Measurements from ENCODE around the gene TBX2. TPM values are rescaled to one million over a fixed set of nuclear protein-coding genes. Genes with fewer than 3 reads are reported as not detected.
A peak's percentile ranks its signal among the peaks of the same experiment; 100 is the strongest.

The TBX2 gene
- total RNA-seq, 1 donor from 2014 or later: 0.14 TPM

DNA sequence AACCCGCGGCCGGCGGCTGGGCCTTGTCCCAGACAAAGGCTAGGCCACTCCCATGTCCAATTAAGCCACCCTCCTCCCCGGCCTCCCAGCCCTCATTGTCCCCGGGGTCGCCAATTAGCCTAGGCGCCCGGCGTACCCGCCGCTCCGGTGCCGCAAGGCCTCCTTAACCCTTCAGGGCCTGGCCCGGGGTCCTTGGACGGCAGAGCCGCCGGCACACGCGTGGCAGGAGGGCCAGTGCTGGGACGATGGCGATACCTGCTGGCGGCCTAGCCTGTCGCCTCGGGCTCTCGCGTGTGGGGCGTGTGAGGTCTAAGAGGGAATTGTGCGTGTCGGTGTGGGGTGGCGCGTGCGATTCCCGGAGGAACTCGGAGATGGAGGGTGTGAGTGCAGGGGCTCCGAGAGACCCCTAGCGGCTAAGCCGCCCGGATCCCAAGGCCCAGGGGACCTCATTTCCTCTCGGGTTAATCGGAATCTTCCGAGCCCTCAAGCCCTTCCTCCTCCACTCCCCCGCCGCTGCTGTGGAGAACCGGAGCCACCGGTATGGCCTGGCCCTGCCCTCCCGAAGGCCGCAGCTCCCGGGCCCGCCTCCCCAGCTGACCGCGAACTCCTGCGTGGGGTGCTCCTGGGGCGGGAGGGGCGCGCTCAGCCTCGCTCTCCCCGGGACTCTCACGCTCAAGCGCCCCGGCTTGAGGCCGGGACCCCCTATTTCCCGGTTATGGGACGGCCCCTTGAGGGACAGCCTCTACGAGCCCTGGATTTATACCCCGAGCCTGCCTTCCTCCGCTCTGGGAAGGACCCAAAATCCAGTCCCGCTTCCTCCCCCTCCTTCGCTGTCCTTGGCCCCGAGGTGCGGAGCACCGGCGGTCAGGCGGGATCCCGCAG is 11.9 kb downstream of the TBX2 start:
- peaks cover 8% of the 10 kb centered on the region for H3K4me1 Mint-ChIP-seq (ENCODE audit: low read depth)
- H3K27ac Mint-ChIP-seq: no peak overlapping the region
- no peaks in the 10 kb centered on the region for H3K9me3 Mint-ChIP-seq
- peak overlapping the region; percentile 51 for H3K4me3 Mint-ChIP-seq (ENCODE audit: low read depth)
- DNase-seq (ENCODE audit: low spot score): peak; percentile 17
- peaks cover 62% of the 10 kb centered on the region for H3K27me3 Mint-ChIP-seq (ENCODE audit: low read depth)
- H3K36me3 Mint-ChIP-seq (ENCODE audit: low read depth): no peaks in the 10 kb centered on the region
- intact Hi-C loops (cut with micrococcal nuclease): loop anchor here (2.0 to 10.0 kb wide), 3 partner anchors 171 to 653 kb away; partner anchors contain the start of gene MED13

- no peaks in the 10 kb centered on the region for H3K36me3 Mint-ChIP-seq (ENCODE audit: low read depth)
- DNase-seq (ENCODE audit: low spot score): peak; percentile 71
- H3K9me3 Mint-ChIP-seq: no peaks in the 10 kb centered on the region
- H3K4me3 Mint-ChIP-seq (ENCODE audit: low read depth): peak overlapping the region; percentile 42
- H3K27me3 Mint-ChIP-seq (ENCODE audit: low read depth): peaks cover 55% of the 10 kb centered on the region
- peaks cover 8% of the 10 kb centered on the region for H3K4me1 Mint-ChIP-seq (ENCODE audit: low read depth)
- intact Hi-C loops (cut with micrococcal nuclease): loop anchor here (2.0 to 10.0 kb wide), 2 partner anchors 170 to 652 kb away; partner anchors contain the start of gene MED13
- no peak overlapping the region for H3K27ac Mint-ChIP-seq
Observed at GRCh38 chr17:61412143-61412859, 12.7 kb downstream of the TBX2 start.

DNA sequence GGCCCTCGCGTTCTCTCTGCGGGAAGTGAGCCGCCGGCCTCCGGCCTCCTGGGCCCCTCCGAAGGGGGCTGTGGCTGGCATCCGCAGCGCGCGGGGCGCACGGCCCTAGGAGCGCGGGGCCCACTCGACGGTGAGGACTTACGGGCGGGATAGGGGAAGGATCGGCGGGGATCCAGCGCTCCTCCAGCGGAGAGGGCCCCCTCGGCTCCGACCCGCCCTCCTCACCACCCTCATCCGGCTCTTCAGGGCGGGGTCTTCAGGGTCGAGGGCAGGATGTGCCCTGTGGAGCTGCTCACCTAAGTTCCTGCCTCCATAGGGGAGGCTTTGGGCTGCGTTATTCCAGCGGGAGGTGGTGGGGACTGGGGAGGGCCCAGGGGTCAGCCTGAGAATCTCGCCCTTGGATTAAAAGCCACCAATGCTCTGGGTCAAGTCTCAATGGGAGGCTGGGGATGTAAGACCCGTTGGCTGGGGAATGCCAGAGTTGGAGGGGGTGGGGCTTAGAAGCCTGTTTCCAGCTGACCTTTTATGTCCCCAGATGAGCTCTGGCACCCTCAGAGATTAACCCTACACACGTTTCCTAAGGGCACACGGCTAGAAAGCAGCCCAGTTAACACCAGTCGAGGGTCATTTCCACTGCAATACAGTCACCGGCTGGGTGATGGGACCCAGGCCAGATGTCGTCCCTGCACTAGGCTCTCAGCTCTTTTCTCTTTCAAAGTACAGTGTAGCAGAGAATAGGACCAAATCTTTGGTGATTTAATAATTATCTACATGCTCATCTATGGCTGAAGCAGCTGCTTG is 13.4 kb downstream of the TBX2 start:
- H3K36me3 Mint-ChIP-seq (ENCODE audit: low read depth): no peaks in the 10 kb centered on the region
- H3K27ac Mint-ChIP-seq: no peak overlapping the region
- no peaks in the 10 kb centered on the region for H3K9me3 Mint-ChIP-seq
- H3K4me3 Mint-ChIP-seq (ENCODE audit: low read depth): peak overlapping the region; percentile 55
- peaks cover 8% of the 10 kb centered on the region for H3K4me1 Mint-ChIP-seq (ENCODE audit: low read depth)
- intact Hi-C loops (cut with micrococcal nuclease): loop anchor here (2.0 to 10.0 kb wide), 2 partner anchors 170 to 652 kb away; partner anchors contain the start of gene MED13
- peak; percentile 4 for DNase-seq (ENCODE audit: low spot score)
- peaks cover 48% of the 10 kb centered on the region for H3K27me3 Mint-ChIP-seq (ENCODE audit: low read depth)

DNA sequence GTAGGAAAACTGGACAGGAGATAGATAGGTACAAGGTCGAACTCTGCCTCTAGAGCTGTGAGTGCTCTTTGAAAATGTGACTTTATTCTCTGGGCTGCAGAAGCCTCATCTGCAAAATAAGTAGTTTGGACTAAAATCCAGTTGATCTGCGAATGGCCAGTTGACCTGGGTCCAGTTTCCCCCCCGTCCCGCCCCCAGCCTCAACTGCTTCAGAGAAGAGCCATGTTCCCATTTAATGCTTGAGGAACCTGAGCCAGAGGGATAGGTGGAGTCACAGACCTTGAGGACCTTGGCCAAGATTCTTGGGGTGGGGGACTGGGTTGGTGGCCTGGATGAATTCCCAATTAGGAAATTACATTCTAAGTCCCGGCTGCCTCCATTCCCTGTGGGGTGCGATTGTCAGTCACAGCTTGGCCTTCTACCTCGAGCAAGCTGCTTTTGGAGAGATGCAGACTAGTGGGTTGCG is 14.1 kb downstream of the TBX2 start:
- Mint-ChIP-seq H3K27me3 (ENCODE audit: low read depth) (peaks cover 44% of the 10 kb centered on the region), H3K9me3 (no peaks in the 10 kb centered on the region), H3K27ac (no peak overlapping the region), H3K36me3 (ENCODE audit: low read depth) (no peaks in the 10 kb centered on the region), H3K4me1 (ENCODE audit: low read depth) (peaks cover 6% of the 10 kb centered on the region), H3K4me3 (ENCODE audit: low read depth) (no peak overlapping the region)
- intact Hi-C loops (cut with micrococcal nuclease): loop anchor here (1.0 to 10.0 kb wide), 3 partner anchors 138 to 651 kb away; partner anchors contain the start of gene MED13
- no peak for DNase-seq (ENCODE audit: low spot score)

DNA sequence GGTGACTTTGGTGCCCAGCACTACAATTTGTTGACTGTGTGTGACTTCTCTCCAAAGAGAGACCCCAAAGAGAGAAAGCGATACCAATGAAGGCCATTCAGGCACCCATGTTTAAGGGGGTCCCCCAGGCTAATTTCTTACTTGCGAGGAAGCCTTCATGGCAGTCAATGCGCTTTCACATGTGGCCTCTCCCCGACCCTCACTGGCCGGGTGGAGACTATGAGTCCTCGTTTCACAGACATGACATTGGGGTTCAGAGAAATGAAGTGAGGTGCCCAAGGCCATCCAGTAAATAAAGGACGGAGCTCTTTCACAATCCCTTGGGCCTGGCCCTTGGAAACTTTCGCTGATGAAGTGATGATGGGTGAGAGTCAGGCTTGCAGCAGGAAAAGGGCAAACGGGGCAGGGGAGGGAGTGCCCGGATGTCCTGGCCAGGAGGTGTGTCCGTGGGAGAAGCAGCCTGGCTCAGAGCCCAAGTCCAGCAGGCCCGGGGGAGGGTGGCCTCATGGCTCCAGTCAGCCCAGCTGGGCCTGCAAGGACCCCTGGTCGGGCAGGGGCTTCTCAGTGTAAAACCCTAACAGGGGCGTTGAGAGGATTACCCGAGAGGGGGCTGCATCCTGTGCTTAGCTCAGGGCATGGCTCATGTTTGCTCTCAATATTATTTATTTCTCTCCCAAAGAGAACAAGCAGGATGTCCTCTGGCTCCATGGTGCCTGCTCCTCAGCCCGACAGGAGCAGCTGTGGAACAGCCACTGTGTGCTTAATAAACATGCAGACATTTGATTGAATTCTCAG is 14.7 kb downstream of the TBX2 start:
- H3K27me3 Mint-ChIP-seq (ENCODE audit: low read depth): peaks cover 46% of the 10 kb centered on the region
- no peaks in the 10 kb centered on the region for H3K9me3 Mint-ChIP-seq
- H3K36me3 Mint-ChIP-seq (ENCODE audit: low read depth): no peaks in the 10 kb centered on the region
- DNase-seq (ENCODE audit: low spot score): no peak
- no peak overlapping the region for H3K27ac Mint-ChIP-seq
- intact Hi-C loops (cut with micrococcal nuclease): loop anchor here (1.0 to 10.0 kb wide), 2 partner anchors 137 to 650 kb away; partner anchors contain the start of gene MED13
- H3K4me1 Mint-ChIP-seq (ENCODE audit: low read depth): peaks cover 4% of the 10 kb centered on the region
- no peak overlapping the region for H3K4me3 Mint-ChIP-seq (ENCODE audit: low read depth)

DNA sequence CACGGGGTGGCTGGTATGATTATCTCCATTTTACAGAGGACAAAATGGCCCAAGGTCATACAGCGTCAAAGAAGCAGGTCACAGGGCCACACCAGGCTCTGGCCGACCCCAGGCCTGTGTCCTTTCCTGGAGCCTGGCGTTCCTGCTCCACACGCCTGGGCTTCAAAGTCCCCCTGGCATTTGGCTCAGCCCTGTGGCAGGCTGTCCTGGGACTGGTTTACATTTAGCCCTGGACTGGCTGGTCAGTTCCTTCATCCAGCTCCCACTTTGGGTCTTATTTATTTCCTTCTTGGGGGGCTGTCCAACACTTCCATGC is 15.3 kb downstream of the TBX2 start:
- Mint-ChIP-seq H3K27ac (no peak overlapping the region), H3K27me3 (ENCODE audit: low read depth) (peaks cover 45% of the 10 kb centered on the region), H3K36me3 (ENCODE audit: low read depth) (no peaks in the 10 kb centered on the region), H3K4me1 (ENCODE audit: low read depth) (peaks cover 4% of the 10 kb centered on the region), H3K4me3 (ENCODE audit: low read depth) (no peak overlapping the region), H3K9me3 (no peaks in the 10 kb centered on the region)
- no peak for DNase-seq (ENCODE audit: low spot score)
- intact Hi-C loops (cut with micrococcal nuclease): loop anchor here (1.0 to 10.0 kb wide), 2 partner anchors 136 to 650 kb away; partner anchors contain the start of gene MED13

DNA sequence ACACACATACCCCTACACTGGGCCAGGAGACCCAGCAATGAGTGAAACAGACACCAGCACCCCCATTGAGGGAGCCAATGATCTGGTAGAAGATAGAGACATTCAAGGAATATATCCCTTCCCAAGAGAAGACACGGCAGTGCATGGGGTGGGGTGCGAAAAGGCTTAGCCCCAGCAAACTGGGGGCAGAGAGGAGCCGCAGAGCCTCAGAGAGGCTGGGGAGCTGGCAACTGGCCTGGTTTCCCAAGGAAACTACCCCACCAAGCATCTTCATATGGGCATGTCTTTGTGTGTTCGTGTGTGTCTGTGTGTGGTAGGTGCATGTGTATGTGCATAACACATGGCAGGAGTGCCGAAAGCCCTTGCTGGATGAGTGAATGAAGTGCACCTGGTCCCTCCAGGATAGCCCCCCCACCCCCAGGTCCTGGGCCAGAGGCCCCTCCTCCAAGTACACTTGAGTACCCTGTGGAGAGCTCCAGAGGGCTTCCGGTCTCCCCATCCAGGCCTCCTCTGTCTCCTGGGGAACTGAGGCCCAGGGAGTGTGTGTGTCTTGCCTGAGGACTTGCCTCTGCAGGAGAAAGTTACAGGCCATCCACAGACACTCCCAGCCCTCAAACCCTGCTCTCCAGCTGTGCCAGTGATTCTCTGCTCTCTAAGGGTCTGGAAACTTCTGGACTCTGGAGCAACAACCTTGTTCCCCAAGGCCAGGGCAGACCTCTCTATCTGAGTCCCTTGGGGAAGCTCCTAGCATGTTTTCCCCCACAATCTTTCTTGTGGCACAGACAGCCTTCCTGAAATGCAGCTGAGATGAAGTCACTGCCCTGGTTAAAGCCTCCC is 15.9 kb downstream of the TBX2 start:
- no peak overlapping the region for H3K27ac Mint-ChIP-seq
- H3K36me3 Mint-ChIP-seq (ENCODE audit: low read depth): no peaks in the 10 kb centered on the region
- H3K4me3 Mint-ChIP-seq (ENCODE audit: low read depth): no peak overlapping the region
- DNase-seq (ENCODE audit: low spot score): no peak
- peaks cover under 1% of the 10 kb centered on the region for H3K4me1 Mint-ChIP-seq (ENCODE audit: low read depth)
- peaks cover 43% of the 10 kb centered on the region for H3K27me3 Mint-ChIP-seq (ENCODE audit: low read depth)
- intact Hi-C loops (cut with micrococcal nuclease): loop anchor here (10.0 kb wide), 1 partner anchor 649 kb away; the partner anchor contains the start of gene MED13
- no peaks in the 10 kb centered on the region for H3K9me3 Mint-ChIP-seq

DNA sequence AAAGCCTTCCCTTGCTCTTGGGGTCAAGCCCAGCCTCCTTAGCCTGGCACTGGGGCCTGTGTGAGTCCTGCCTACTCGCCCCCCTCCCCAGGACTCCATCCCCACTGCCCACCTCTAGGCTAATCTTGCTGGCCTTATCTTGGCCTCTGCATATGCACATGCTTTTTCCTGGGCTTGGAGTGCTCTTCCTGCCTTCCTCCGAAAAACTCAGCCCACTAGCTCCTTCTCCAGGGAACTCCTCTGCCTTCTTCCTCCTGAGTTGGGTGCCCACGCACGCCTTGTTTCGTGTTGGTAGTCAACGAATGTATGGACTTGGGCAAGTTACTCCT is 16.5 kb downstream of the TBX2 start:
- Mint-ChIP-seq H3K4me1 (ENCODE audit: low read depth) (no peaks in the 10 kb centered on the region), H3K4me3 (ENCODE audit: low read depth) (no peak overlapping the region), H3K9me3 (no peaks in the 10 kb centered on the region), H3K27me3 (ENCODE audit: low read depth) (peaks cover 44% of the 10 kb centered on the region), H3K36me3 (ENCODE audit: low read depth) (no peaks in the 10 kb centered on the region), H3K27ac (no peak overlapping the region)
- no peak for DNase-seq (ENCODE audit: low spot score)
- intact Hi-C loops (cut with micrococcal nuclease): loop anchor here (10.0 kb wide), 1 partner anchor 649 kb away; the partner anchor contains the start of gene MED13

GRCh38 chr17:61416540-61417363 is 17.1 kb downstream of the TBX2 start:
- DNase-seq (ENCODE audit: low spot score): no peak
- no peak overlapping the region for H3K27ac Mint-ChIP-seq
- H3K4me3 Mint-ChIP-seq (ENCODE audit: low read depth): no peak overlapping the region
- no peaks in the 10 kb centered on the region for H3K9me3 Mint-ChIP-seq
- no peaks in the 10 kb centered on the region for H3K4me1 Mint-ChIP-seq (ENCODE audit: low read depth)
- H3K36me3 Mint-ChIP-seq (ENCODE audit: low read depth): no peaks in the 10 kb centered on the region
- intact Hi-C loops (cut with micrococcal nuclease): loop anchor here (10.0 kb wide), 1 partner anchor 648 kb away; the partner anchor contains the start of gene MED13
- H3K27me3 Mint-ChIP-seq (ENCODE audit: low read depth): peaks cover 46% of the 10 kb centered on the region

DNA sequence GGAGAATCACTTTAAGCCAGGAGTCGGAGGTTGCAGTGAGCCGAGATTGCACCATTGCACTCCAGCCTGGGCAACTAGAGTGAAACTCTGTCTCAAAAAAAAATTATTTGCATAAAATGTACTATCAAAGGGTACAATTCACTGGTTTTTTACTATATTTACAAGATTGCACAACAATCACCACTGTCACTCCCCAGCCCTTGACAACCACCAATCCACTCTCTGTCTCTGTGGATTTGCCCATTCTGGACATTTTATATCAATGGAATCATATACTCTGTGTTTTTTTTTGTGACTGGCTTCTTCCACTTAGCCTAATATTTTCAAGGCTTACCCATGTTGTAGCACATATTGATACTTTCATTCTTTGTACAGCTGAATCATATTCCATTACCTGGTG is 18.8 kb downstream of the TBX2 start:
- H3K4me1 Mint-ChIP-seq (ENCODE audit: low read depth): no peaks in the 10 kb centered on the region
- no peaks in the 10 kb centered on the region for H3K36me3 Mint-ChIP-seq (ENCODE audit: low read depth)
- intact Hi-C loops (cut with micrococcal nuclease): loop anchor here (10.0 kb wide), 1 partner anchor 646 kb away; the partner anchor contains the start of gene MED13
- H3K4me3 Mint-ChIP-seq (ENCODE audit: low read depth): no peak overlapping the region
- DNase-seq (ENCODE audit: low spot score): no peak
- H3K27ac Mint-ChIP-seq: no peak overlapping the region
- H3K9me3 Mint-ChIP-seq: no peaks in the 10 kb centered on the region
- peaks cover 46% of the 10 kb centered on the region for H3K27me3 Mint-ChIP-seq (ENCODE audit: low read depth)
